Kidney (tissue), 14 donors: ENCODE data around the gene KLHL29. TPM values are rescaled to one million over a fixed set of nuclear protein-coding genes. Genes with fewer than 3 reads are reported as not detected.
A peak's percentile ranks its signal among the peaks of the same experiment; 100 is the strongest.

Source experiments
- DNase-seq, 5 donors: peaks; one replicate each; pipeline ENCODE4 v3.0.0-alpha.2; 2013 to 2020
- FAIRE-seq: peaks from 2 replicates; lab custom pipeline; 2012; peaks lifted over from hg19 to GRCh38; lab: Jason Lieb, UNC
- H3K27ac ChIP-seq, 2 donors: one replicate each; pipeline ENCODE4 v1.7.0; 2013; ENCODE audit warnings: low read depth in 2 of 2, low read length in 2 of 2, inconsistent platforms in 1 of 2
- H3K27me3 ChIP-seq: one replicate; pipeline ENCODE4 v1.7.1; 2013; ENCODE audit warnings: low read length, inconsistent platforms; ENCODE audit not compliant: control insufficient read depth, insufficient read depth
- H3K36me3 ChIP-seq, 3 donors: one replicate each; pipeline versions ENCODE4 v1.7.0 to v1.7.1; 2013; ENCODE audit warnings: low read length in 3 of 3, control low read depth in 1 of 3, inconsistent platforms in 1 of 3; ENCODE audit not compliant: insufficient read depth in 3 of 3, control insufficient read depth in 2 of 3
- H3K4me1 ChIP-seq, 3 donors: one replicate each; pipeline versions ENCODE4 v1.7.0 to v1.7.1; 2013; ENCODE audit warnings: low read length in 3 of 3, inconsistent platforms in 1 of 3, low read depth in 1 of 3; ENCODE audit not compliant: control insufficient read depth in 2 of 3, insufficient read depth in 2 of 3
- H3K4me3 ChIP-seq, 3 donors: one replicate each; pipeline versions ENCODE4 v1.7.0 to v1.8.1; 2013; ENCODE audit warnings: low read length in 3 of 3, control low read depth in 1 of 3, inconsistent platforms in 1 of 3
- H3K9ac ChIP-seq, 3 donors: one replicate each; pipeline versions ENCODE4 v1.7.0 to v1.7.1; 2013; ENCODE audit warnings: low read length in 3 of 3, control low read depth in 1 of 3, inconsistent platforms in 1 of 3
- H3K9me3 ChIP-seq, 3 donors: one replicate each; pipeline versions ENCODE4 v1.7.0 to v1.7.1; 2013; ENCODE audit warnings: low read length in 3 of 3, control low read depth in 1 of 3, inconsistent platforms in 1 of 3; ENCODE audit not compliant: control insufficient read depth in 2 of 3, insufficient read depth in 1 of 3
- intact Hi-C: fragments of 100-400 bp; cut with DNase I; formaldehyde crosslinking; loops from one replicate; pipeline ENCODE4 v1.11.1; 2022
- polyA plus RNA-seq: library from polyadenylated mRNA; stranded (reverse); fragments of 350-450 nt; fragmentation: Illumina TruSeq; extraction: RNeasy Lipid Tissue Mini Kit (QIAGEN cat#74804); gene quantifications from one replicate; pipeline ENCODE4 v1.2.3, GENCODE V29; 2014; ENCODE audit warnings: low read depth, low replicate concordance; ENCODE audit not compliant: insufficient read depth
- total RNA-seq: library from RNA; stranded (reverse); fragmentation: NEBNext Ultra II Directional; extraction: Animal tissue kit (Norgen Biotek cat#: 25700); gene quantifications from one replicate; pipeline ENCODE4 v1.2.1, GENCODE V29; 2021
- TF ChIP-seq, protein P1 (sequence below): IDR thresholded peaks from 3 replicates; pipeline ENCODE4 v1.5.1; 2012; ENCODE audit warnings: mild to moderate bottlenecking, moderate library complexity, borderline replicate concordance; ENCODE audit not compliant: insufficient read depth; ENCODE audit errors: extremely low read depth
- donor health status: control.
- donor health status: control.
- donor health status: control.
- donor health status: control.
- donor health status: control.
- donor health status: DM: yes; HTN: yes; CAD: no.
- donor health status: Normal renal cell carcinoma (clear cell type).

KLHL29 gene
- total and polyA plus RNA-seq, 2 donors from 2014 or later = 1.5 to 10.5 TPM

DNA sequence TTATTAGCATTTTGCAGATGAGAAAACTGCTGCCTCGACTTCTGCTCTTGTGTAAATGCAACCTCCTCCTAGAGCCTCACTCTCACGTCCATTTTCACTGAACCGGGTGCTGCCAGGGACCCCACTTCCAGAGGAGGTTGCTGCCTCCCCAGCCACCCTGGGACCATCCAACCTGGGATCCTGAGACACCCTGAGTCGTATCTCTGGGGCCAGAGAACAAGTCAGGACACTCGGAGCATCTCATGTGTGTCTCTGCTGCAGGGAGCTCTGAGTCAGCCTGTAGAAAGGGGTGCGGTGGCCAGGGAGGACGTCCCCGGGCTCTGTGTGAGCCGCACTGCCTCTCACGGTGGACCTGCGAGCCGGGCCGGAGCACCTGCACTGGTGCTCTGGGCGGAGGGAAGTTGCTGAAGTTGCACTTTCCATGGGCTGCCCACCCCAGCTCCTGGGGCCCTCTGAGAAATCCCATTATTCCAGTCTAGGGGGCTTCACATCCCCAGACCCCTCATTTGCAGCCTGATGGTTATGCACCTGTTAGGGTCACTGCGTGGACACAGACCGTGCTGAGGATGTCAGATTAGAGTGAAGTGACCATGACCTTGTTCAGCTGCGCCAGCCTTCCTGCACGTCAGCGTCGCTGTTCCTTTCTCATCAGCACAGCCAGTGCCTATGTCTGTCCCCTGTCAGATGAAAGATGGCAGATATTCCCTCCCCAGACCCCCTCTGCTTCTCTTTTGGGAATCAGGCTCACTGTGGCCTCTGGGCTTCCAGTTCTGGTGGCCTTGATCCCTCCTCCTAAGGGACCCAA lies 230.4 kb downstream of the KLHL29 start:
- Histone ChIP-seq H3K4me1 (peaks cover 0 to 2% (median 0%) of the 10 kb centered on the region in 3 donors), H3K9me3 (no peaks in the 10 kb centered on the region), H3K27me3 (no peaks in the 10 kb centered on the region), H3K36me3 (no peaks in the 10 kb centered on the region), H3K27ac (no peak overlapping the region), H3K9ac (no peak overlapping the region), H3K4me3 (no peak overlapping the region)
- TF ChIP-seq, protein P1, sequence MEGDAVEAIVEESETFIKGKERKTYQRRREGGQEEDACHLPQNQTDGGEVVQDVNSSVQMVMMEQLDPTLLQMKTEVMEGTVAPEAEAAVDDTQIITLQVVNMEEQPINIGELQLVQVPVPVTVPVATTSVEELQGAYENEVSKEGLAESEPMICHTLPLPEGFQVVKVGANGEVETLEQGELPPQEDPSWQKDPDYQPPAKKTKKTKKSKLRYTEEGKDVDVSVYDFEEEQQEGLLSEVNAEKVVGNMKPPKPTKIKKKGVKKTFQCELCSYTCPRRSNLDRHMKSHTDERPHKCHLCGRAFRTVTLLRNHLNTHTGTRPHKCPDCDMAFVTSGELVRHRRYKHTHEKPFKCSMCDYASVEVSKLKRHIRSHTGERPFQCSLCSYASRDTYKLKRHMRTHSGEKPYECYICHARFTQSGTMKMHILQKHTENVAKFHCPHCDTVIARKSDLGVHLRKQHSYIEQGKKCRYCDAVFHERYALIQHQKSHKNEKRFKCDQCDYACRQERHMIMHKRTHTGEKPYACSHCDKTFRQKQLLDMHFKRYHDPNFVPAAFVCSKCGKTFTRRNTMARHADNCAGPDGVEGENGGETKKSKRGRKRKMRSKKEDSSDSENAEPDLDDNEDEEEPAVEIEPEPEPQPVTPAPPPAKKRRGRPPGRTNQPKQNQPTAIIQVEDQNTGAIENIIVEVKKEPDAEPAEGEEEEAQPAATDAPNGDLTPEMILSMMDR = no peak
- DNase-seq (peak in 1 of 5 donors; percentile 48), FAIRE-seq (no peak)
- intact Hi-C loops = no loop called here

DNA sequence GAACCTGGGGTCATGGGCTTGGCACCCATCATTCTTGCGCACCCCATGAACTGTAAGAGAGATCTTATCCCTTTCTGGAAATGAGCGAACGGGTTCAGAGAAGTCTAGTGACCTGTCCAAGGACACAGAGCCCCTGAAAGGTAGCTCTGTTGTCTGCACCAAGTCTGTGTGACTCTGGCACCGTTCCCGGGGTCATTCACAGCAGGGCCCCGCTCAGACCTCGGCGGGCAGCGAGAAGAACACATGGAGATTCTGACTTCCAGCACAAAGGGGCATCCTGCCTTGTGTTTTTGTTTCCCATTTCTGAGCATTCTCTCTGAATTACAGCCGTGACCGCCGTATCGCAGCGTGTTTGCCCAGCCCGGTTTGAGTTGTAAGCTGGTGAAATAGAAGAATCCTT lies 231.7 kb downstream of the KLHL29 start:
- Histone ChIP-seq H3K27me3 (no peaks in the 10 kb centered on the region), H3K9ac (peak overlapping the region in 1 of 3 donors; percentile 40), H3K36me3 (no peaks in the 10 kb centered on the region), H3K4me1 (peaks cover 0 to 2% (median 0%) of the 10 kb centered on the region in 3 donors), H3K4me3 (no peak overlapping the region), H3K9me3 (no peaks in the 10 kb centered on the region), H3K27ac (peak overlapping the region in 1 of 2 donors; percentile 78)
- TF ChIP-seq, protein P1 = no peak
- intact Hi-C loops = no loop called here
- DNase-seq (peak in 1 of 5 donors; percentile 32), FAIRE-seq (no peak)

DNA sequence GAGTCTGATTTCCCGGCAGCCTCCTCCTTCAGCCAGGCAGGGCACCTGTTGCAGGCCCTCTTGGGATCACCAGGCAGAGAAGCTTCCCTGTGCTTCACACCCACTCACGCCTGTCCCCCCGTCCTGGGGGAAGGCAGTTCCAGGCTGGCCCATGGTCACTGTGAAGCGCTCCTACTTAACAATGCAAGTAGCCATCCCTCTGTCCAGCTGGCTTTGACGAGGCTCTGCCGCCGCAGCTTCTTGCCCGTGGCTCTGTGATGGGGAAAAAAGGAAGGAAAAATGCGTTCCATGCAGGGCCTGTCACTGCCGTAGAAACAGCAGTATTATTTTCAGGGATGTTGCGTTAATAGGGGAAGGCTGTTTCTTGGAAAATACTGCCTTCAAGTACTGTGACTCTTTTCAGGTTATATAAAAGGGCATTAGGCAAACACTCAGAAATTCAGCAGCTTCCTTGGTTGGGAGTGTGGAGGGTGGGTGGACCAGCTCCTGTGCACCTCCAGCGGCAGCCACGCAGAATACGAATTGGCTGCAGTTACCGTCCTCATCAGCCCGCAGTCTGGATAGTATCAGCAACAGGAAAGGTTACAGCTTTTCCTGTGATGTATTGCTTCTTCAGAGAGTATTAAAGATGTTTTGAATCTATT lies 232.3 kb downstream of the KLHL29 start:
- Histone ChIP-seq H3K9me3 (no peaks in the 10 kb centered on the region), H3K27ac (peak overlapping the region in 1 of 2 donors; percentile 78), H3K27me3 (no peaks in the 10 kb centered on the region), H3K4me1 (peaks cover 0 to 2% (median 0%) of the 10 kb centered on the region in 3 donors), H3K4me3 (peak overlapping the region in 1 of 3 donors; percentile 26), H3K36me3 (no peaks in the 10 kb centered on the region), H3K9ac (peak overlapping the region in 1 of 3 donors; percentile 40)
- DNase-seq (peak in 4 of 5 donors; percentile 66 to 87 (median 74)), FAIRE-seq (no peak)
- TF ChIP-seq, protein P1 = peak; percentile 3
- intact Hi-C loops = no loop called here
